AG04450 (cell line): ENCODE data around the gene LRRC8D. TPM values are rescaled to one million over a fixed set of nuclear protein-coding genes. Genes with fewer than 3 reads are reported as not detected.

Experiments used
- CTCF ChIA-PET: fragments of 300-600, 350-600 bp; formaldehyde crosslinking; extraction: SDS; loops from one replicate; lab custom pipeline; 2022; ENCODE audit warnings: antibody characterized with exemption, inconsistent platforms; lab: Charles Lee
- POLR2A ChIA-PET: fragments of 350-600 bp; formaldehyde crosslinking; extraction: SDS; loops from one replicate; lab custom pipeline; 2021; ENCODE audit warnings: antibody characterized with exemption, inconsistent platforms; lab: Yijun Ruan, JAX
- DNase-seq: peaks from one replicate; pipeline ENCODE4 v3.0.0-alpha.2; 2011; ENCODE audit warnings: low read depth, low spot score
- H3K27ac ChIP-seq: one replicate; pipeline ENCODE4 v1.5.1; 2012; ENCODE audit warnings: low read depth, low read length, control low read depth
- H3K27me3 ChIP-seq: one replicate; pipeline ENCODE4 v1.6.0; 2012; ENCODE audit warnings: low read length; ENCODE audit not compliant: control insufficient read depth, insufficient read depth
- H3K4me3 ChIP-seq: 2 replicates; pipeline ENCODE4 v1.5.1; 2011; ENCODE audit warnings: mild to moderate bottlenecking, low read depth, low read length, control low read depth
- H3K9me3 ChIP-seq: 2 replicates; pipeline ENCODE4 v1.5.1; 2012; ENCODE audit warnings: low read length; ENCODE audit not compliant: control insufficient read depth, insufficient read depth
- polyA plus RNA-seq: library from polyadenylated mRNA; depleted of rRNA; stranded (reverse); fragments of >200 nt; gene quantifications from 2 replicates; pipeline ENCODE4 v1.2.3, GENCODE V29; 2011
- TF ChIP-seq, protein P1 (sequence below): IDR thresholded peaks from 2 replicates; pipeline ENCODE4 v1.5.1; 2011; ENCODE audit warnings: low read depth, low read length, control low read depth, inconsistent platforms

LRRC8D gene
- polyA plus RNA-seq, 1 experiment = 48.7 TPM

- TF ChIP-seq, protein P1, sequence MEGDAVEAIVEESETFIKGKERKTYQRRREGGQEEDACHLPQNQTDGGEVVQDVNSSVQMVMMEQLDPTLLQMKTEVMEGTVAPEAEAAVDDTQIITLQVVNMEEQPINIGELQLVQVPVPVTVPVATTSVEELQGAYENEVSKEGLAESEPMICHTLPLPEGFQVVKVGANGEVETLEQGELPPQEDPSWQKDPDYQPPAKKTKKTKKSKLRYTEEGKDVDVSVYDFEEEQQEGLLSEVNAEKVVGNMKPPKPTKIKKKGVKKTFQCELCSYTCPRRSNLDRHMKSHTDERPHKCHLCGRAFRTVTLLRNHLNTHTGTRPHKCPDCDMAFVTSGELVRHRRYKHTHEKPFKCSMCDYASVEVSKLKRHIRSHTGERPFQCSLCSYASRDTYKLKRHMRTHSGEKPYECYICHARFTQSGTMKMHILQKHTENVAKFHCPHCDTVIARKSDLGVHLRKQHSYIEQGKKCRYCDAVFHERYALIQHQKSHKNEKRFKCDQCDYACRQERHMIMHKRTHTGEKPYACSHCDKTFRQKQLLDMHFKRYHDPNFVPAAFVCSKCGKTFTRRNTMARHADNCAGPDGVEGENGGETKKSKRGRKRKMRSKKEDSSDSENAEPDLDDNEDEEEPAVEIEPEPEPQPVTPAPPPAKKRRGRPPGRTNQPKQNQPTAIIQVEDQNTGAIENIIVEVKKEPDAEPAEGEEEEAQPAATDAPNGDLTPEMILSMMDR = no peak
- POLR2A ChIA-PET = no interaction called here
- no peak overlapping the region for H3K4me3 ChIP-seq
- no peaks in the 10 kb centered on the region for H3K9me3 ChIP-seq
- DNase-seq = no peak
- H3K27me3 ChIP-seq = no peaks in the 10 kb centered on the region
- H3K27ac ChIP-seq = no peak overlapping the region
- CTCF ChIA-PET = interaction anchor here (1.0 kb wide), 1 partner anchor 142 kb away, joined by 3 read pairs; no protein-coding TSS in a partner anchor
Observed at GRCh38 chr1:89904219-89904980, 83.6 kb downstream of the LRRC8D start.

DNA sequence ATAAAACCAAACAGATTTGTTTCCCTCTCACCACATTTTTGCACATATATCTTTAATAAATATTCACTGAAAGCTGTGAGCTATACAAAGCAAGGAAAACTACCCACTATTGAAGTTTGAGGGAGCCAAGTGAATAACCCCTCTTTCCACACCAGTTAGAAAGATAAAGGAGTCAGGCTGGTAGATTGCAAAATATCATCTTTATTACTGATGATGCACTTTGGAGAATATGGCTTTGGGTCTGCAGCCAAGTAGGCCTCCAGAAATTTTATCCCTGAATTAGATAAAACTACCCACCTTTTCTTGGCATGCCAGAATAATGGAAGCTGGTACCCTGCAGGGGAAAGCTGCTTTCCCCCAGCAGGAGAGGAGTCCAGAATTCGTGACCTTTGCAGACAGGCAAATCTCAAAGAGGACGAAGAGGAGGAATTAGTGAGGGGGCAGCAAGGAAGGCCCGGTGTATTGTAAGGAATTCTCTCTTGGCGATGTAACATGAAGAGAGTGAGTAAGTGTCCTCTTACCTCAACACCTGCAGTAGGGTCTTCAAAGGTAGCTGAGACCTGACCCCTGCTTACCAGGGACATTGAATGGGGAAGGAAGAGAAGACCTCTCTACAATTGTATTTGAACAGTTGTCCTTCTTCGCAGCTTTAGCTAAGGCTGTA lies 84.7 kb downstream of the LRRC8D start:
- Histone ChIP-seq H3K27me3 (no peaks in the 10 kb centered on the region), H3K27ac (peak overlapping the region; percentile 92), H3K4me3 (no peak overlapping the region), H3K9me3 (no peaks in the 10 kb centered on the region)
- ChIA-PET POLR2A (no interaction called here), CTCF (interaction anchor here (1.9 kb wide), 1 partner anchor 62 kb away, joined by 6 read pairs; no protein-coding TSS in a partner anchor)
- TF ChIP-seq, protein P1 = no peak
- DNase-seq = no peak

- CTCF ChIA-PET = interaction anchor here (1.9 kb wide), 1 partner anchor 63 kb away, joined by 6 read pairs; no protein-coding TSS in a partner anchor
- Histone ChIP-seq H3K27me3 (no peaks in the 10 kb centered on the region), H3K9me3 (no peaks in the 10 kb centered on the region), H3K4me3 (no peak overlapping the region), H3K27ac (peak overlapping the region; percentile 92)
- TF ChIP-seq, protein P1 = no peak
- no peak for DNase-seq
- POLR2A ChIA-PET = interaction anchor here (1.5 kb wide), 1 partner anchor 63 kb away, joined by 8 read pairs; no protein-coding TSS in a partner anchor
Observed at GRCh38 chr1:89906088-89906487, 85.3 kb downstream of the LRRC8D start.

GRCh38 chr1:89907727-89908212 lies 86.9 kb downstream of the LRRC8D start:
- Histone ChIP-seq H3K4me3 (no peak overlapping the region), H3K9me3 (no peaks in the 10 kb centered on the region), H3K27me3 (no peaks in the 10 kb centered on the region), H3K27ac (no peak overlapping the region)
- DNase-seq = no peak
- CTCF ChIA-PET = no interaction called here
- POLR2A ChIA-PET = interaction anchor here (1.5 kb wide), 1 partner anchor 64 kb away, joined by 8 read pairs; no protein-coding TSS in a partner anchor
- TF ChIP-seq, protein P1 = no peak
